Activated T-cell treated with anti-CD3 and anti-CD28 coated beads for 4 hours (primary cell): ENCODE data around the gene CAMK4.
A peak's percentile ranks its signal among the peaks of the same experiment; 100 is the strongest.

Source experiments
- DNase-seq: peaks from one replicate; pipeline ENCODE4 v3.0.0-alpha.2; 2020

CAMK4 gene

DNA sequence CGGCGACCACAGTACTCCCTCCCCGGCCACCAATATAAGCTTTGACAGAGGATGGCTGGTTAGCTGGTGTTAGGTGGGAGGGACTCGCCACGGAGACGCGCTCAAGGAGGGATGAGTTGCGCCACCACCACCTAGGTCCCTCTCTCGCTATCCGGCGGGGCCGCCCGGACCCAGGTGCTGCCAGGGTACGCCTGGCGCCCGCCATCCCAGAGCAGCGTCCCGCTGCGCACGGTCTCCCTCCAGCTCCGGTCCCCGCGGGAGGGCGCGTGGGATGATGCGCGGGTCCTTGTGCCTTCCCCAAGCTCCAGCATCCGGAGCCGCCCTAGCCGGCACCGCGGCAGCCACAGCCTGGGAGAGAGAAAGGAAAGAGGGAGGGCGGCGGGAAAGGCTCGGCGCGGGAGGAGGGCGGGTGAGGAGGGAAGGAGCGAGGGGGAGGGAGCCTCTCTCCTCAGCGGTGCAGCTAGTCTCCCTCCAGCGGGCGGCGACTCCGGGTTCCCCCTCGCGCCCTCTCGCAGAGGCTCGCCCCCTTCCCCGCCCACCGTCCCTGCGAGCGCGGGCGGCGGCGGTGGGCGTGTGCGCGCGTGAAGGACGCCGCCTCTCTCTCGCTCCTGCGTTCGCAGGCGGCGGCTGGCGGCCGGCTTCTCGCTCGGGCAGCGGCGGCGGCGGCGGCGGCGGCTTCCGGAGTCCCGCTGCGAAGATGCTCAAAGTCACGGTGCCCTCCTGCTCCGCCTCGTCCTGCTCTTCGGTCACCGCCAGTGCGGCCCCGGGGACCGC lies at the start of gene CAMK4:
Gene CAMK4 (plus strand): TSS at position 598 of the 774 bp plus-strand sequence. CDS start 100 bp downstream, at position 698.
- DNase-seq: peak; percentile 64

DNA sequence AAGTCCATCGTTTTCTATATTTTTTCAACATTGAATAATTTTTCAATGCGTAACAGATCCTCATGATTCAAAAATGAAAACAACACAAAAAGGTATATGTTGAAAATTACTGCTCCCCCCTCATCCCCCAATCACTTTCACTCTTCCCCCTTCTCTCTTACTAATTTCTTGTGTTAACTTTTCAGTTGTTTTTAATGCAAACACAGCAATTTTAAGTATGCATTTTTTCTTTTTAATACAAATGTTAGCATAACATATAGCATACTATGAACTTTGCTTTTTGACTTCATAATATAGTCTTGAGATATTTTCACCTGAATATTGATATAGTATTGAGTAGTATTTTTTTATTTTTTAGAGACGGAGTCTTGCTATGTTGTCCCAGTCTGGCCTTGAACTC lies 41.1 kb upstream of the CAMK4 start:
- no peak for DNase-seq

GRCh38 chr5:111187079-111187478 lies 37.1 kb upstream of the CAMK4 start:
- no peak for DNase-seq

DNA sequence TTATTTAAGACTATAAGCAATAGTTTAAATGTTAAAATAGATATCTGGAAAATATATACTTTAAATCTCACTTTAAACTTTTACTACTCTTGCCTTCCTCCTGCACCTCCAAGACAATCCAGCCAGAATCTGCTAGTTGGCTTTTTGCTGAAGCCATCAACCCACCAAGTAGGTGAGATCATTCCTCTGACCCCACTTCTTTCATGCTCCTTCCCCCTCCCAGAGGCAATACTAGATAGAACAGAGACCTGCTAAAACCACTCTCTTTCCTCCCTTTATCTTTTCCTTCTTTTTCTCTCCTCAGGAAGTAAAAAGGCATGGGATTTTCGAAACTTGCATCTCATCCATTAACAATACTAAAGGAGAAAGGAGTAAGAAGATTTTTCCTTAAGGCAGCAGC lies 30.1 kb upstream of the CAMK4 start:
- DNase-seq: no peak

DNA sequence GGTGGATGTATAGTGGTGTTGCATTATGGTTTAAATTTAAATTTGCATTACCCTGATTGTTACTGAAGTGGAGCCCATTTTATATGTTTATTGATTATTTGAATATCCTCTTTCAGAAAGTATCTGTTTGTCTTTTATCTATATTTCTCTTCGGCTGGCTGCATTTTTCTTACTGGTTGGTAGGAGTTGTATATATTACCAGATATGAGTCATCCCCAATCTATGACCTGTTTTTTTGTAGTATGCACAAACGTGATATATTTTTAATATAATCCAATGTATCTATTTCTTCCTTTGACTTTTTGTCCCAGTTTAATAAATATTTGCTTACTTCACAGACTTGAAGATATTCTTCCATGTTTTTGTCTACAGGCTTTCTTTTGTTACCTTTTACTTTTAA lies 29.3 kb upstream of the CAMK4 start:
- DNase-seq: no peak

DNA sequence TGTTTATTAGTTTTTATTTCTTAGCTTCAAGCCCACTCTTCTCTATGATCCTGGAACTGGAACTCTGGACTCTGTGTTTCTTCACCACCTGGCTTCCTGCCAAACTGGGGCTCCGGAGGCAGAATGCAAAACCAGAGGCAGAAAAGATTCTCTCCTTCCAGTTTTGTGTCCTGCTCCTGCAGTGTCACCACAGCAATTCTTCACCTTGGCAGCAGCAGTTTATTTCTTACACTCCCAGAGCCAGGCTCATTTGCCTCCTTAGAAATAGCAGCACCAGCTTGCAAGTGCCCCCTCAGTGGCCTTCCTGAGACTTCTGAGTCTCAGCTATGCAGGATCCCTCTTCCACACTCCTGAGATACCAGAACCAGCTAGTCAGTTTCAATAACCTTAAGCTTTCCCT lies 26.7 kb upstream of the CAMK4 start:
- no peak for DNase-seq

DNA sequence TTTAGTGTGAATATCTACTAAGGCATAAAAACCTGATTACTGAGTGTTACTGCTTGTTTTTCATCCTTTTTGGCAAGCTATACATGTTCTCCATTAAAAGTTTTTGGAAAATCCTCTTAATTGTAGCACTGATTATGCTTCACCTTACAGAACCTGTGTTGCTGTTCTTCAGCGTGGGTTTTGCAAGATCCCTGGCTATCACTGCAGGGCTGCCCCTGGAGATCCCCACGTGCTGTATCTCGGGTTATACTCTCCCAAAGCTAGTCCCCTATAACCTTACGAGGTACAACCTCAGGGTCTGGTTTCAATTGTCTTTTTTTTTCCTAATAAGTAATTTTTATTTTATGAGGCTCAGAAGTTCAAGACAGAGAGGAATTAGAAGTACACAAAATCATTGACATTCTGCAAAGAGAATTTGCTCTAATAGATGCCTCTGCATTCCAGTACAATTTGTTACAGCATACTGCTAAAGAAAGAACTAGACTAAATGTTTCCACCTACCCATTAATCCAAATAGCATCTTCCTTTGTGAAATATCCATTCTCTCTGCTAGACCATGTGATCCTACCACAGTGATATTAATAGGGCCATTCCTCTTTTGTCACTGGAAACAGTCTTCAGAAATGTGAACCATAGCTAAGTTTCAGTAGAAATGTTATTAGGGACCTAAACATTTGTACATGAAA lies 25.8 kb upstream of the CAMK4 start:
- DNase-seq: no peak

- DNase-seq: no peak
Measured at GRCh38 chr5:111200828-111201227, 23.4 kb upstream of the CAMK4 start.

DNA sequence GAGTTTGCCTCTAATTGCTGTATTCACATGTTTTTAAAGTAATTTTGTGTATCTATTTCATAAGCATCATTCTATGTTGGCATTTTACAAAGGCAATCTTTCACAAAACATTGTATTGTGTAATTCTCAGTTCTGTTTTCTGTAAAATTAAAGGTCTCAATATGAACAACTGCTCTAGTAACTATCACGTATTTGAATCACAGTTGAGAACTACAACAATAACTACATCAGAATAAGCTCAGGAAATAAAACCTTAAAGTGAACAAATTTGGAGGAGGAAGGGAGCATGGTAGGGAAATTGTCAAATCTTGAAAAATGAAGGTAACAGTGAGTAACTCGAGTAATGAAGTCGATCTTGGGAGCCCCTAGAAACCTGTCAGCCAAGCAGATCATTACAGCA lies 22.5 kb upstream of the CAMK4 start:
- no peak for DNase-seq

- no peak for DNase-seq
Measured at GRCh38 chr5:111211341-111211740, 12.8 kb upstream of the CAMK4 start.

GRCh38 chr5:111214052-111214742 lies 10.0 kb upstream of the CAMK4 start:
- DNase-seq: no peak

DNA sequence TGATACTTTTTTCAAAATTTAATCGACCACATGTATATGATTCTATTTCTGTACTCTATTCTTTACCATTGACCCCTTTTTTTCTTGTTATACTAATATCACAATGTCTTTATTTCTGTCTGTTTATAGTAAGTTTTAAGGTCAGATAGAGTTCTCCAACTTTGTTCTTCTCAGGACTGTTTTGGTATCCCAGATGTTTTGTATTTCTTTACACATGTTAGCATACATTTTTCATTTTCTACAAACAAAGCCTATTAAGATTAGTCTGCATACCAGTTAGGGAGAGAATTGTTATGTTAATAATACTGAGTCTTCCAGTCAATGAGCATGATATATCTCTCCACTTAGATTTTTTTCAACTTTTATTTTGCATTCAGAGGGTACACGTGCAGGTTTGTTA lies 8.2 kb upstream of the CAMK4 start:
- DNase-seq: no peak

DNA sequence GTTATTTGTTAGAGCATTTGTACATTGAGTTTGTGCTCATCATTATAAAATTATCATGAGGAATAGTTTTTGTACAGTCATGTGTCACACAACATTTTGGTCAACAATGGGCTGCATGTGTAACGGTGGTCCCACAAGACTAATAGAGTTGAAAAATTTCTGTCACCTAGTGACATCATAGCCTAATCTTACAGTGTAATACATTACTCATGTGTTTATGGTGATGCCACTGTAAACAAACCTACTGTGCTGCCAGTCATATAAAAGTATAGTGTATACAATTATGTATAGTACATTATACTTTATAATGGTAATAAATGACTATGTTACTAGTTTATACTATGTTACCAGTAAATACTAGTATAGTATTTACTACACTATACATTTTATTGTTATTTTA lies 3.0 kb upstream of the CAMK4 start:
- DNase-seq: no peak

DNA sequence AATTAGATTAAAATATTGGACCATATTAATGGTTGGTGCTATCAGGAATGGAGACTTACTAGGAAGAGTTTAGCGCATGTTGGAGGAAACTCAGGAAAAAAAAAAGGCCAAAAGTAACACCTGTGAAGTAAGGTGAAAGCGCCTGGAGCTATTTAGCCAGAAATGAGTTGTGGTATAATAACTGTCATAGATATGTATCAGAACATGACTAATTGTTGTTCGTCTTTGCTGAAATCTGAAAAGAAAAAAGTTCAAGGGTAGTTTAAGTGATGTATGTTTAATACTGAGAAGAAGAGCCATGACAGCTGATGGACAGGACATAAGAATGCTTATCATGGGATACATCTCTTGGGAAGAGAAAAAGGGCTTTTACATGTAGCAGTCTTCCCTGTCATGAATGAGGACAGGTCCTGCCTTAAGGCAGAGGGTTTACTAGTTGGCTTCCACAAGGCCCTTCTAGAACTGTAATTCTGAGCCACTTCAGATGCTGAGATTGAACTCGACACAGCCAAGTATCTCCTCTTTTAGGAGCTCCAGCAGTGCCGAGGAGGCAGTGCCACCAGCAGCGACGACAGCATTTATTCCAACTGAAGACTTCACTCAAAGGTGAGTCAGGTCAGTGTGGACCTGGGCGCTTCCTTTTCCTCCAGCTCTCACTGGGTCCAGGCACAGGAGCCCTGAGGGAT lies 940 bp upstream of the CAMK4 start:
- DNase-seq: no peak

- no peak for DNase-seq
Measured at GRCh38 chr5:111224561-111225345, 569 bp downstream of the CAMK4 start.

DNA sequence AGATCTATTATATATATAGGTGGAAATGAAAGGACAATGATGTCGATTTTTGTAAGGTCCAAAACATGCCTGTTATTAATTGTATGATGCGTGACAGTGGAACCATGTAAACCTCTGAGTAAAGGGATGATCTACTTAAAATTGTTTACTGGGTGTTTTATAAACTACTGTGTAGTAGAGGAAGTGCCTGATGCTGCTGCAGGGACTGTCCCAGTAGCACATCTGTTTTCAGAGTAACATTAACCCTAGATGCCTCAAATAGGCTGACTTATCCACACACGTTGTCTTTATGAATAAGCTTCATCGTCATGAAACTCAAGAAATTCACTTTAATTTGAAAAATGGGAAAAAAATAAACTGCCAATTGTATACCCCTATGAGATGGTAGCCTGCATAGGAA lies 1.7 kb downstream of the CAMK4 start:
- no peak for DNase-seq

GRCh38 chr5:111226556-111226955 lies 2.4 kb downstream of the CAMK4 start:
- no peak for DNase-seq

DNA sequence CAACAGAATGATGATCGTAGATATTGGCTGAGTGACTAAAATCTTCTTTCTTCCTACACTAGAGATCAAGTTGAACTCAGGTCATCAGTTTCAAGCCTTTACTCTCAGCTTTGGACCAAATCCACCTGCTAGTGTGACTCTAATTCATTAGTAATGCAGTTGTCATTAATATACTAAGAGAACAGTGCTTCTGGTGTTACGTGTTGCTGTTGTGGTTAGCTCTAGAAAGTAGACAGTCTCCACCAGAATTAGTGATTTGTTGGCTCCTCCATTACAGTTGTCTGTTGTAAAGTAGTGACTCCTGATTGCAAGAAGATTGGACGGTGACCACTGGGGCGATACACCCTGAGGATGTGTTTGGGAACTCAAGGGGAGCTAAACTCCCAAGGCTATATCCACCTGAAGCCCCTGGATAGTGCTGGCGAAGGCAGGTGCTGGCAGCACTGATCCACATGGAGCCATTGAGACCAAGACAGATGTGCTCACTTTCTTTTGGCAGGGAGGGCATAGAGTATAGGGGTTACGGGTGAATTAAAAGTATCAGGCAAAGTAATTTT lies 3.1 kb downstream of the CAMK4 start:
- no peak for DNase-seq

- DNase-seq: no peak
Measured at GRCh38 chr5:111227801-111228200, 3.6 kb downstream of the CAMK4 start.

DNA sequence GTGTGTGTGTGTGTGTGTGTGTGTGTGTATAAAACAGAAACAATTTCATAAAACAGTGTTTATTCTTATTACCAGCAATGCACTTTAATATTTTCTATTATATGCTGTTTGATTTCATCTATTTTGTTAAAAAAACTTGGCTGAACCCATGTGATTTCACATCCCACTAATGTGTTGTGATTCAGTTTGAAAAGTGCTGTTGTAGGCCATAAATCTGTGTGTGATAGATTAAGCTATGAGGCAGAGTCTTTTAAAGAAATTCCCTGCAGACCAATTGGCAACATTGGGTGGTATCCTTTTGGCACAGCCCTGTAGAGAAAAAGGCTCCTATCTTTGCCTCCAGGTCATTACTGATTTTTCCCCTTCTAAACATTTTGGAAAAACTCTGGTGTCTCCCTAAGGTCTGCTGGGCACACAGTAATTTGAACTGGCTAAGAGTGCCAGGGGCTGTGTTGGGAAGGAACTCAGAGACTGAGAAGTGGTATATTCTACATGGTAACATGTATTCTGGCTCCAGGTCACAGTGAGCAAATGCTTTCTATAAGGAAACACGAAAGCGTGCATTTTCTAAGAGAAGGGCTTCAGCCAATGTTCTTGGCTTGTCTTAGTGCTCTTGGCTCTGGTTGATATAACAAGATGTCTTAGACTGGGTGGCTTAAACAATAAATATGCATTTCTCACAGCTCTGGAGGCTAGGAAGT lies 4.5 kb downstream of the CAMK4 start:
- DNase-seq: no peak

- no peak for DNase-seq
Measured at GRCh38 chr5:111229221-111229835, 5.1 kb downstream of the CAMK4 start.
